Measurements from ENCODE around the gene CDCP2.

DNA sequence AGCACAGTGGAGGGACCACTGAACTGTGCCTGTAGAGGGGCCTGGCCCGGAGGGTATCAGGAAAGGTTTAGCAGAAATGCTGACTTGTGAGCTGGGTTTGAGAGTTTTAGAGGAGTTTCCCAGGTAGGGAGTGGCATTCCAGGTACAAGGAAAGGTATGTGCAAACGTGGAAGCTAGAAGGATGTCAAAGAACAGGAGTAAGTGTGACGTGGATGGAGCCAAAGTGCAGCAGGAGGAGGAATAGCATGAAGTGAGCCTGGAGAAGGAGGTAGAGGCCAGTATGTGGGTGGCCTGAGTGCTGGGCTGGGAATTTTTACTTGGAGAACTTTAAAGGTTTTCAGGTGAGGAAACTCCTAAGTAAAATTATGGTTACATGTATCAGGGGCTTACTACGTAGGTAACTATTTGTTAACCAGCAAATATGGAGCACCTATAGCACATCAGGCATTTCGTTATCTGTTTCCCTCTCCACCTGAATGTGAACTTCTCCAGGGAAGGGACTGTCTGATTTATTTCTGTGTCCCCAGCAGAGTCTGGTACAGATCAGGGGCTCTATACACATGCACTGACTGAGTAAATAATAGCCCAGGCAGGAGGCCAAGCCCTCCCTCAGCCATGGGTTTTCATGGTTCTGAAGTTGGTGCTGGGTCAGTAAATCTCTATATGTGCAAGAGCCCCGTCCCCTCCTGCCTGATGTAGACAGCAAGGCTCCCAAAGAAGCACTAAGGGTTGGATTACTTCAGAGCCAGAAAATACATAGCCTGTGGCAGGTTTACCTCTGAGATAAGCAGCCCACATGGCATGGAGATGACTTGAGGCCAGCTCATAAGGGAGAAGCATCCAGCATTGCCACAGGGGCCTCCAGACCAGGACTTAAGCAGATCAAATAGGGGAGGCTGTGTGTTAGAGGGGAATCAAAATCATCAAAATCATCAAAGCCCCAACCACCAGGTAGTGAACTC lies 43.4 kb downstream of the CDCP2 start:
- no peak for TF ChIP-seq CTCF (IDR thresholded peaks at IDR 0.05)
- no peak for TF ChIP-seq POLR2A (IDR thresholded peaks at IDR 0.05)
- no peak for TF ChIP-seq POLR2AphosphoS5 (IDR thresholded peaks at IDR 0.05)

Data from sigmoid colon (tissue), 4 donors.